Neural progenitor cell (in vitro differentiated cells): Measurements from ENCODE around the gene AP5Z1.

Experiments
- CTCF ChIP-seq: fragments of 200-600 bp; sonication (generic); IDR thresholded peaks from 2 replicates; pipeline ENCODE4 v1.5.1; 2017; ENCODE audit warnings: antibody characterized with exemption, mild to moderate bottlenecking
- EZH2 ChIP-seq: fragments of 200-600 bp; sonication (generic); IDR thresholded peaks from 2 replicates; pipeline ENCODE4 v1.6.1; 2017; ENCODE audit warnings: antibody characterized with exemption, mild to moderate bottlenecking, moderate library complexity
- EZH2phosphoT487 ChIP-seq: fragments of 200-600 bp; sonication (generic); IDR thresholded peaks from 2 replicates; pipeline ENCODE4 v1.6.1; 2017; ENCODE audit warnings: antibody characterized with exemption

DNA sequence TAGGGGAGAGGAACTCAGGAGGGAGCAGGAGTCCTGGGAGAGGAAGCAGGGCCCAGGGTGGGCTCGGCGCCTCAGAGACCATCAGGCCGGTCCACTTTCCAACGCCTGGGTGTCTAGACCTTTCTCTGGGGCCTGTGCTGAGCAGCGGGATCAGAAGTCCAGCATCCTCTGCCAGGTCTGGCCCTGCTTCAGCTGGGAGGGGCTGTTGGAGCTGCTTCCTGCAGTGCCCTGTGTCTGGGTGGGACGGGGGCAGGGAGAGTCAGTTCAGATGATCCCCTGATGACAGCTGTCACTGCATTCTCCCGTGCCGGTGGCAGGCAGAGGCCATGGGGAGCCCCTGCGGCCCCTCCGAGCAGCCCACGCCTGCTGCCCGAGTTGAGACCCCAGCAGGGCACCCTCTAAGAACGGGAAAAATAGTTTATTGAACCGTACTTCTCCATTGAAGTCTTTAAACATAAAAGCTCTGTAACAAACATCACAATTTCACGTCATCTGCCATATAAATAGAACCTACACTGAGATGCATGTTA, 23.3 kb downstream of the AP5Z1 start:
- TF ChIP-seq CTCF: no peak
- TF ChIP-seq EZH2: no peak
- no peak for TF ChIP-seq EZH2phosphoT487
